HCT116 (cell line): ENCODE data around the gene PDE4D. TPM values are rescaled to one million over a fixed set of nuclear protein-coding genes. Genes with fewer than 3 reads are reported as not detected.
"Not testable (repeated sequence)": the region's sequence is repeated elsewhere in the genome, so short reads cannot be mapped to it uniquely, and the experiment has no call there.

Source experiments
- ATAC-seq: fragments of 200-7000 bp; cut with Tn5 transposase; 2 replicates; pipeline ENCODE4 v1.9.1; 2020; ENCODE audit warnings: mild to moderate bottlenecking, moderate library complexity
- BruUV-seq: library from RNA; stranded (reverse); fragments of 400-500 nt; replicated peaks from 2 replicates; lab custom pipeline; 2021; lab: Mats Ljungman, UMichigan
- CTCF ChIA-PET: fragments of 300-600 bp; sonication (Branson Sonifier 250); formaldehyde crosslinking; loops from one replicate; lab custom pipeline; 2021; ENCODE audit warnings: antibody characterized with exemption; lab: Charles Lee
- POLR2A ChIA-PET: fragments of 300-600, 350-600 bp; sonication (Branson Sonifier 250); formaldehyde crosslinking; loops from one replicate; lab custom pipeline; 2021; ENCODE audit warnings: antibody characterized with exemption; lab: Charles Lee
- RAD21 ChIA-PET, 2 experiments: fragments of 300-600 bp; sonication (Branson Sonifier 250); formaldehyde crosslinking; loops; one replicate each; lab custom pipeline; 2023; ENCODE audit warnings: low total read pairs in 2 of 2; ENCODE audit not compliant: uncharacterized antibody in 2 of 2, unreplicated experiment in 2 of 2, low non-redundant PET in 1 of 2; lab: Charles Lee
- DNase-seq: peaks from one replicate; pipeline ENCODE4 v3.0.0-alpha.2; 2010; ENCODE audit warnings: low read depth, low spot score
- H2AFZ ChIP-seq: fragments of 200-600 bp; shearing (Covaris generic), sonication (generic); 2 replicates; pipeline ENCODE4 v1.6.1; 2017; ENCODE audit warnings: low read depth, mixed run types, mixed read lengths, antibody characterized with exemption, low read length; ENCODE audit not compliant: poor library complexity, severe bottlenecking
- H3K27ac ChIP-seq: 2 replicates; pipeline ENCODE4 v1.5.1; 2012; ENCODE audit warnings: low read depth, low read length
- H3K27me3 ChIP-seq: fragments of 200-600 bp; sonication (generic); 2 replicates; pipeline ENCODE4 v1.6.1; 2016; ENCODE audit warnings: mixed run types, low read length, mixed read lengths; ENCODE audit not compliant: insufficient read depth
- H3K36me3 ChIP-seq, 2 experiments: fragments of 200-500 bp in 1 of 2; fragments of 200-600 bp in 1 of 2; sonication (Bioruptor generic) in 1 of 2; sonication (generic) in 1 of 2; 2 replicates each; pipeline versions ENCODE4 v1.5.1 to v1.6.1; 2014 to 2016; ENCODE audit warnings: low read length in 2 of 2, inconsistent platforms in 1 of 2, mixed read lengths in 1 of 2, mixed run types in 1 of 2; ENCODE audit not compliant: insufficient read depth in 2 of 2, control insufficient read depth in 1 of 2
- H3K4me1 ChIP-seq, 2 experiments: fragments of 200-600 bp in 1 of 2; sonication (generic) in 1 of 2; 2 replicates each; pipeline versions ENCODE4 v1.5.1 to v1.6.1; 2012 to 2017; ENCODE audit warnings: low read length in 2 of 2, inconsistent platforms in 1 of 2, mild to moderate bottlenecking in 1 of 2, mixed read lengths in 1 of 2, mixed run types in 1 of 2, moderate library complexity in 1 of 2; ENCODE audit not compliant: insufficient read depth in 2 of 2, control insufficient read depth in 1 of 2
- H3K4me2 ChIP-seq: fragments of 200-600 bp; sonication (generic); 2 replicates; pipeline ENCODE4 v1.6.1; 2017; ENCODE audit warnings: mixed run types, low read length, mixed read lengths
- H3K4me3 ChIP-seq, 2 experiments: fragments of 200-600 bp in 1 of 2; sonication (generic) in 1 of 2; replicated peaks in 1 of 2; 2 replicates each; pipeline ENCODE4 v1.5.1; 2011 to 2016; ENCODE audit warnings: low read length in 2 of 2, control low read depth in 1 of 2, low read depth in 1 of 2, mild to moderate bottlenecking in 1 of 2, mixed read lengths in 1 of 2, mixed run types in 1 of 2
- H3K79me2 ChIP-seq: fragments of 200-600 bp; sonication (generic); 2 replicates; pipeline ENCODE4 v1.6.1; 2017; ENCODE audit warnings: mild to moderate bottlenecking, mixed run types, low read length, moderate library complexity, mixed read lengths; ENCODE audit not compliant: insufficient read depth
- H3K9ac ChIP-seq: fragments of 200-600 bp; sonication (generic); 2 replicates; pipeline ENCODE4 v1.6.1; 2016; ENCODE audit warnings: low read length, mixed read lengths
- H3K9me2 ChIP-seq: fragments of 200-600 bp; sonication (generic), shearing (Covaris generic); 2 replicates; pipeline ENCODE4 v1.6.1; 2017; ENCODE audit warnings: mixed run types, mild to moderate bottlenecking, moderate library complexity; ENCODE audit not compliant: insufficient read depth
- H3K9me3 ChIP-seq, 2 experiments: fragments of 200-500 bp in 1 of 2; fragments of 200-600 bp in 1 of 2; sonication (Bioruptor generic) in 1 of 2; sonication (generic) in 1 of 2; 2 replicates each; pipeline ENCODE4 v1.6.1; 2014 to 2017; ENCODE audit warnings: low read length in 2 of 2, mixed read lengths in 2 of 2, inconsistent platforms in 1 of 2, low read depth in 1 of 2, mild to moderate bottlenecking in 1 of 2, mixed run types in 1 of 2, moderate library complexity in 1 of 2; ENCODE audit not compliant: control insufficient read depth in 1 of 2, insufficient read depth in 1 of 2
- H4K20me1 ChIP-seq: fragments of 200-600 bp; sonication (generic), shearing (Covaris generic); 2 replicates; pipeline ENCODE4 v1.6.1; 2017; ENCODE audit warnings: mixed run types, mild to moderate bottlenecking, moderate library complexity; ENCODE audit not compliant: insufficient read depth
- ATF3 ChIP-seq: IDR thresholded peaks from 2 replicates; pipeline ENCODE4 v1.6.1; 2012
- CBX3 ChIP-seq: IDR thresholded peaks from 2 replicates; pipeline ENCODE4 v1.6.1; 2012; ENCODE audit warnings: low read depth
- CTCF ChIP-seq, 3 experiments: fragments of 200-600 bp in 1 of 3; sonication (generic) in 1 of 3; IDR thresholded peaks in 2 of 3; conservative IDR thresholded peaks in 1 of 3; 2 replicates each; pipeline ENCODE4 v1.5.1; 2012 to 2017; ENCODE audit warnings: low read depth in 2 of 3, low read length in 2 of 3, antibody characterized with exemption in 1 of 3, borderline replicate concordance in 1 of 3, control low read depth in 1 of 3, mild to moderate bottlenecking in 1 of 3, mixed read lengths in 1 of 3, mixed run types in 1 of 3, moderate library complexity in 1 of 3; ENCODE audit not compliant: insufficient read depth in 1 of 3
- EGR1 ChIP-seq: IDR thresholded peaks from 2 replicates; pipeline ENCODE4 v1.6.1; 2012; ENCODE audit warnings: low read depth
- ELF1 ChIP-seq: IDR thresholded peaks from 2 replicates; pipeline ENCODE4 v1.6.1; 2012; ENCODE audit warnings: low read depth, borderline replicate concordance
- EZH2 ChIP-seq: fragments of 200-600 bp; sonication (generic); IDR thresholded peaks from 2 replicates; pipeline ENCODE4 v1.6.1; 2017; ENCODE audit warnings: antibody characterized with exemption, mixed run types
- EZH2phosphoT487 ChIP-seq: fragments of 200-600 bp; IDR thresholded peaks from 2 replicates; pipeline ENCODE4 v1.6.1; 2018; ENCODE audit warnings: antibody characterized with exemption, borderline replicate concordance
- FOSL1 ChIP-seq: IDR thresholded peaks from 2 replicates; pipeline ENCODE4 v1.6.1; 2012; ENCODE audit warnings: low read depth
- POLR2A ChIP-seq: IDR thresholded peaks from 2 replicates; pipeline ENCODE4 v1.7.0; 2011; ENCODE audit warnings: borderline replicate concordance; ENCODE audit not compliant: insufficient read depth, insufficient read length; ENCODE audit errors: extremely low read depth
- POLR2AphosphoS5 ChIP-seq: IDR thresholded peaks from 2 replicates; pipeline ENCODE4 v1.6.1; 2011; ENCODE audit warnings: mild to moderate bottlenecking, low read depth, low read length, moderate library complexity
- RAD21 ChIP-seq: IDR thresholded peaks from 2 replicates; pipeline ENCODE4 v1.6.1; 2012; ENCODE audit warnings: low read depth, mild to moderate bottlenecking
- TCF7L2 ChIP-seq: IDR thresholded peaks from 2 replicates; pipeline ENCODE4 v1.7.0; 2011; ENCODE audit warnings: borderline replicate concordance, inconsistent platforms; ENCODE audit not compliant: insufficient read depth, insufficient read length; ENCODE audit errors: extremely low read depth
- ZBTB33 ChIP-seq: IDR thresholded peaks from 2 replicates; pipeline ENCODE4 v1.6.1; 2011; ENCODE audit warnings: mild to moderate bottlenecking, low read length, moderate library complexity; ENCODE audit not compliant: insufficient replicate concordance; ENCODE audit errors: extremely low read depth
- ZFX ChIP-seq: fragments of 450-650 bp; IDR thresholded peaks from 2 replicates; pipeline ENCODE4 v1.6.1; 2017
- intact Hi-C: fragments of 100-400 bp; cut with micrococcal nuclease; formaldehyde crosslinking; loops from 2 replicates; pipeline ENCODE4 v1.10.0; 2022
- total RNA-seq: library from RNA; stranded (reverse); gene quantifications from one replicate; pipeline ENCODE4 v1.2.1, GENCODE V29; 2021; ENCODE audit not compliant: unreplicated experiment

The PDE4D gene
- total RNA-seq, 1 experiment from 2014 or later, result 1.1 TPM

- H2AFZ ChIP-seq, intact Hi-C loops, H3K79me2 ChIP-seq, ATAC-seq, H3K27me3 ChIP-seq, H3K9me3 ChIP-seq, H3K9ac ChIP-seq, H3K4me2 ChIP-seq, RAD21 ChIA-PET, H4K20me1 ChIP-seq, BruUV-seq, H3K36me3 ChIP-seq, H3K4me3 ChIP-seq, H3K9me2 ChIP-seq, H3K27ac ChIP-seq, H3K4me1 ChIP-seq, DNase-seq, POLR2A ChIA-PET: not testable (repeated sequence)
- CTCF ChIA-PET, result interaction anchor here (1.2 kb wide), 1 partner anchor 160 kb away, joined by 11 read pairs; no protein-coding TSS in a partner anchor
- TF ChIP-seq RAD21 (0 out of 2 replicates have a peak, but pooled peaks have one; percentile 3), CTCF (IDR thresholded peaks at IDR 0.05 in 2 of 3, conservative IDR thresholded peaks at IDR 0.05 in 1 of 3; ENCODE audit: borderline replicate concordance in 1 of 3, insufficient read depth in 1 of 3, low read depth in 2 of 3, low read length in 2 of 3) (peak in 1 of 3 experiments; percentile 28; a peak in 2 of 6 replicates)
- TF ChIP-seq, all 23 proteins: peak for 2; not testable (repeated sequence) for 21
Observed at GRCh38 chr5:59665832-59666203, 227.7 kb downstream of the PDE4D start.

GRCh38 chr5:59665086-59665831, 228.3 kb downstream of the PDE4D start:
- H3K36me3 ChIP-seq, result no peaks in the 10 kb centered on the region
- no peak overlapping the region for H3K4me2 ChIP-seq
- intact Hi-C loops, result no loop called here
- no TSS peak for BruUV-seq
- H3K9me3 ChIP-seq, result no peaks in the 10 kb centered on the region
- POLR2A ChIA-PET, result no interaction called here
- RAD21 ChIA-PET, result no interaction called here
- H3K27me3 ChIP-seq, result no peaks in the 10 kb centered on the region
- no peaks in the 10 kb centered on the region for H3K79me2 ChIP-seq
- TF ChIP-seq POLR2A, result no peak
- TF ChIP-seq TCF7L2, result no peak
- TF ChIP-seq ZFX, result no peak
- no peak for TF ChIP-seq EGR1
- TF ChIP-seq RAD21, result no peak
- TF ChIP-seq ZBTB33, result no peak
- no peak for TF ChIP-seq EZH2
- TF ChIP-seq POLR2AphosphoS5, result no peak
- no peak for TF ChIP-seq CBX3
- TF ChIP-seq ATF3, result no peak
- no peak for TF ChIP-seq ELF1
- TF ChIP-seq FOSL1, result no peak
- TF ChIP-seq EZH2phosphoT487, result no peak
- no peak for DNase-seq
- no peak overlapping the region for H3K9ac ChIP-seq
- no peak overlapping the region for H3K27ac ChIP-seq
- H3K4me1 ChIP-seq, result no peaks in the 10 kb centered on the region
- H3K4me3 ChIP-seq, result no peak overlapping the region
- H2AFZ ChIP-seq, result no peak overlapping the region
- no peaks in the 10 kb centered on the region for H4K20me1 ChIP-seq
- ATAC-seq, result no peak
- CTCF ChIA-PET, result interaction anchor here (1.2 kb wide), 1 partner anchor 159 kb away, joined by 11 read pairs; no protein-coding TSS in a partner anchor
- H3K9me2 ChIP-seq, result no peaks in the 10 kb centered on the region
